Stimulated activated naive B cell treated with anti-CD40 and anti-IgM and Interleukin-4, amounts not matched to agents 10 μg/mL and 1 μg/mL and 100 μg/mL, for 72 hours (primary cell): ENCODE results near the gene SELPLG.
"Not testable (repeated sequence)": the region's sequence is repeated elsewhere in the genome, so short reads cannot be mapped to it uniquely, and the experiment has no call there.

ENCODE experiments used
- ATAC-seq, 2 donors: fragments of 150-1000 bp; cut with Tn5 transposase; replicated peaks; 2 replicates each; pipeline ENCODE4 v1.10.0; 2021; ENCODE audit warnings: moderate library complexity in 1 of 2
- DNase-seq: peaks from one replicate; pipeline ENCODE4 v3.0.0; 2021
- H3K27ac Mint-ChIP-seq: one replicate; pipeline ENCODE4 v1.8.0; 2022; ENCODE audit warnings: mild to moderate bottlenecking, mixed read lengths
- H3K27me3 Mint-ChIP-seq, 2 donors: one replicate each; pipeline ENCODE4 v1.8.0; 2022; ENCODE audit warnings: mixed read lengths in 2 of 2
- H3K36me3 Mint-ChIP-seq, 2 donors: one replicate each; pipeline ENCODE4 v1.8.0; 2022; ENCODE audit warnings: mixed read lengths in 2 of 2, mild to moderate bottlenecking in 1 of 2
- H3K4me1 Mint-ChIP-seq, 2 donors: one replicate each; pipeline ENCODE4 v1.8.0; 2022; ENCODE audit warnings: mixed read lengths in 2 of 2, mild to moderate bottlenecking in 1 of 2
- H3K4me3 Mint-ChIP-seq, 2 donors: one replicate each; pipeline ENCODE4 v1.8.0; 2022; ENCODE audit warnings: mild to moderate bottlenecking in 2 of 2, mixed read lengths in 2 of 2, moderate library complexity in 1 of 2
- H3K9me3 Mint-ChIP-seq, 2 donors: one replicate each; pipeline ENCODE4 v1.8.0; 2022; ENCODE audit warnings: mixed read lengths in 2 of 2, mild to moderate bottlenecking in 1 of 2

The SELPLG gene

GRCh38 chr12:108594323-108594903 lies 39.3 kb downstream of the SELPLG start:
- ATAC-seq: no peak
- no peak for DNase-seq
- H3K27ac Mint-ChIP-seq: no peak overlapping the region
- no peaks in the 10 kb centered on the region for H3K9me3 Mint-ChIP-seq
- H3K4me1 Mint-ChIP-seq: peaks cover 2 to 9% of the 10 kb centered on the region in 2 donors
- peaks cover 0 to 3% of the 10 kb centered on the region in 2 donors for H3K27me3 Mint-ChIP-seq
- H3K4me3 Mint-ChIP-seq: no peak overlapping the region
- H3K36me3 Mint-ChIP-seq: no peaks in the 10 kb centered on the region

- no peaks in the 10 kb centered on the region for H3K9me3 Mint-ChIP-seq
- no peak for DNase-seq
- no peak for ATAC-seq
- peaks cover 0 to under 1% of the 10 kb centered on the region in 2 donors for H3K27me3 Mint-ChIP-seq
- no peaks in the 10 kb centered on the region for H3K36me3 Mint-ChIP-seq
- H3K27ac Mint-ChIP-seq: no peak overlapping the region
- no peak overlapping the region for H3K4me3 Mint-ChIP-seq
- no peaks in the 10 kb centered on the region for H3K4me1 Mint-ChIP-seq
Observed at GRCh38 chr12:108592033-108592909, 41.4 kb downstream of the SELPLG start.

GRCh38 chr12:108591267-108591980 lies 42.3 kb downstream of the SELPLG start:
- Mint-ChIP-seq H3K27me3 (no peaks in the 10 kb centered on the region), H3K27ac (peak overlapping the region; percentile 52), H3K4me1 (no peaks in the 10 kb centered on the region), H3K36me3 (no peaks in the 10 kb centered on the region), H3K4me3 (no peak overlapping the region), H3K9me3 (no peaks in the 10 kb centered on the region)
- no peak for ATAC-seq
- DNase-seq: no peak

- H3K4me1 Mint-ChIP-seq, H3K9me3 Mint-ChIP-seq, ATAC-seq, H3K36me3 Mint-ChIP-seq, H3K27me3 Mint-ChIP-seq, H3K4me3 Mint-ChIP-seq, H3K27ac Mint-ChIP-seq, DNase-seq: not testable (repeated sequence)
Observed at GRCh38 chr12:108590463-108590862, 43.2 kb downstream of the SELPLG start.

GRCh38 chr12:108589840-108590229 lies 43.9 kb downstream of the SELPLG start:
- H3K4me3 Mint-ChIP-seq: no peak overlapping the region
- no peak overlapping the region for H3K27ac Mint-ChIP-seq
- no peaks in the 10 kb centered on the region for H3K4me1 Mint-ChIP-seq

GRCh38 chr12:108589028-108589839 lies 44.5 kb downstream of the SELPLG start:
- Mint-ChIP-seq H3K36me3 (no peaks in the 10 kb centered on the region), H3K9me3 (no peaks in the 10 kb centered on the region), H3K4me3 (no peak overlapping the region), H3K4me1 (no peaks in the 10 kb centered on the region), H3K27me3 (peaks cover 0 to 4% of the 10 kb centered on the region in 2 donors), H3K27ac (no peak overlapping the region)
- DNase-seq (no peak), ATAC-seq (no peak)

More at GRCh38 chr12:108589840-108590229, 43.9 kb downstream of the SELPLG start:
- H3K36me3 Mint-ChIP-seq: no peaks in the 10 kb centered on the region
- DNase-seq: no peak
- H3K27me3 Mint-ChIP-seq: peaks cover 0 to 1% of the 10 kb centered on the region in 2 donors
- H3K9me3 Mint-ChIP-seq: no peaks in the 10 kb centered on the region
- ATAC-seq: no peak

GRCh38 chr12:108587826-108588225 lies 45.9 kb downstream of the SELPLG start:
- no peak for DNase-seq
- Mint-ChIP-seq H3K9me3 (no peaks in the 10 kb centered on the region), H3K27ac (peak overlapping the region; percentile 7), H3K36me3 (no peaks in the 10 kb centered on the region), H3K4me1 (no peaks in the 10 kb centered on the region), H3K27me3 (peaks cover 0 to 4% of the 10 kb centered on the region in 2 donors), H3K4me3 (no peak overlapping the region)
- ATAC-seq: no peak

GRCh38 chr12:108586306-108586705 lies 47.4 kb downstream of the SELPLG start:
- ATAC-seq (no peak), DNase-seq (no peak)
- Mint-ChIP-seq H3K9me3 (no peaks in the 10 kb centered on the region), H3K36me3 (no peaks in the 10 kb centered on the region), H3K27me3 (peaks cover 0 to 4% of the 10 kb centered on the region in 2 donors), H3K27ac (no peak overlapping the region), H3K4me3 (no peak overlapping the region), H3K4me1 (no peaks in the 10 kb centered on the region)

- DNase-seq (no peak), ATAC-seq (no peak)
- H3K27ac Mint-ChIP-seq: no peak overlapping the region
- peaks cover 0 to under 1% of the 10 kb centered on the region in 2 donors for H3K4me1 Mint-ChIP-seq
- H3K9me3 Mint-ChIP-seq: no peaks in the 10 kb centered on the region
- no peak overlapping the region for H3K4me3 Mint-ChIP-seq
- peaks cover 0 to 4% of the 10 kb centered on the region in 2 donors for H3K27me3 Mint-ChIP-seq
- H3K36me3 Mint-ChIP-seq: no peaks in the 10 kb centered on the region
Observed at GRCh38 chr12:108585864-108586263, 47.8 kb downstream of the SELPLG start.

GRCh38 chr12:108584456-108585065 lies 49.1 kb downstream of the SELPLG start:
- Mint-ChIP-seq H3K36me3 (no peaks in the 10 kb centered on the region), H3K27me3 (peaks cover 0 to 4% of the 10 kb centered on the region in 2 donors), H3K9me3 (no peaks in the 10 kb centered on the region), H3K27ac (no peak overlapping the region), H3K4me1 (peaks cover under 1 to 13% of the 10 kb centered on the region in 2 donors), H3K4me3 (no peak overlapping the region)
- ATAC-seq: no peak
- no peak for DNase-seq

GRCh38 chr12:108583991-108584390 lies 49.7 kb downstream of the SELPLG start:
- H3K4me1 Mint-ChIP-seq: peaks cover 4 to 19% of the 10 kb centered on the region in 2 donors
- no peak overlapping the region for H3K27ac Mint-ChIP-seq
- peaks cover 1 to 2% of the 10 kb centered on the region in 2 donors for H3K9me3 Mint-ChIP-seq
- H3K27me3 Mint-ChIP-seq: peaks cover 0 to 4% of the 10 kb centered on the region in 2 donors
- ATAC-seq (no peak), DNase-seq (no peak)
- no peak overlapping the region for H3K4me3 Mint-ChIP-seq
- no peaks in the 10 kb centered on the region for H3K36me3 Mint-ChIP-seq

- DNase-seq (no peak), ATAC-seq (no peak)
- Mint-ChIP-seq H3K36me3 (no peaks in the 10 kb centered on the region), H3K27ac (no peak overlapping the region), H3K9me3 (peaks cover 7 to 8% of the 10 kb centered on the region in 2 donors), H3K4me3 (no peak overlapping the region), H3K27me3 (peaks cover 0 to 4% of the 10 kb centered on the region in 2 donors), H3K4me1 (peaks cover 9 to 23% of the 10 kb centered on the region in 2 donors)
Observed at GRCh38 chr12:108582978-108583770, 50.5 kb downstream of the SELPLG start.

GRCh38 chr12:108582509-108582908 lies 51.2 kb downstream of the SELPLG start:
- no peak overlapping the region for H3K27ac Mint-ChIP-seq
- no peak overlapping the region for H3K4me3 Mint-ChIP-seq
- peaks cover 8 to 9% of the 10 kb centered on the region in 2 donors for H3K9me3 Mint-ChIP-seq
- ATAC-seq (no peak), DNase-seq (no peak)
- H3K4me1 Mint-ChIP-seq: peaks cover 9 to 23% of the 10 kb centered on the region in 2 donors
- H3K36me3 Mint-ChIP-seq: no peaks in the 10 kb centered on the region
- H3K27me3 Mint-ChIP-seq: peaks cover 0 to 4% of the 10 kb centered on the region in 2 donors
